ENCODE data around the gene ELFN1.

The ELFN1 gene

DNA sequence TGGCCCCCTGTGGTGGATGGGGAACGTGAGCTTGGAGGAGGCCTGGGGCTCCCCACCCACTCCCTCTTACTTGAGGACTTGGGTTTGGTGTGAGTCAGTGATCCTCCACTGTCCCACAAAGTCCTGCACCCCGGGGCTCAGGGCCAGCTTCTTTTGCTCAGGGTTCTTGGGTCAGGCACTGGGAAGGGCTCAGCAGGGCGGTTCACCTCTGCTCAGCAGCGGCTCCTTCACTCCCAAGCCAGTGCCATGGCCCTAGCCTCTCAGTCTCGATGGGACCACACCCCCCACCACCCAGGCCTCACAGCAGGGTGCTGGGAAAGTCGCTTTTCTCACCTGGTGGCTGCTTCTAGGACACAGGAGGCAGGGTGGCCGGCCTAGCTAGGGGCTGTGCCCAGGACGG, 59.1 kb downstream of the ELFN1 start:
- DNase-seq, result no peak

DNA sequence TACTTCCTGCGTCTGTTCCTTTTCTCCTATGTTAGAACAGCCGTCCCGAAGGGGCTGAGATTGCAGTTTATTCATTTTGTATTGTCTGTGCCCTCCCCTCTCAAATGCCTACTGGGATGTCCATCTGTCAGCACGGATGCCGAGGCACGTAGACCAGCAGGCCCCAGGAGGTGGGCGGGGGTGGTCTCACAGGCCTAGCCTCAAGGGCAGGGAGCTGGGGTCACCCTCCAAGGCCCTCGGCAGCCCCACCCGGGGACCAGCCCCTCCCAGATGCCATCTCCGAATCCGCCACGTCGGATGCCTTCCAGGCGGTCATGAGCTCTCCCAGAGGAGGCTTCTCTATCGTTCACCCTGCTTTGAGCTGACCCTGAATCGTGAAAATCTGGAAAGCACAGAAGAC, 59.7 kb downstream of the ELFN1 start:
- no peak for DNase-seq

- DNase-seq, result no peak
These were observed 62.0 kb downstream of the ELFN1 start for GRCh38 chr7:1732072-1732471.

GRCh38 chr7:1732645-1733044, 62.6 kb downstream of the ELFN1 start:
- no peak for DNase-seq

GRCh38 chr7:1733206-1733907, 63.3 kb downstream of the ELFN1 start:
- DNase-seq, result no peak

DNA sequence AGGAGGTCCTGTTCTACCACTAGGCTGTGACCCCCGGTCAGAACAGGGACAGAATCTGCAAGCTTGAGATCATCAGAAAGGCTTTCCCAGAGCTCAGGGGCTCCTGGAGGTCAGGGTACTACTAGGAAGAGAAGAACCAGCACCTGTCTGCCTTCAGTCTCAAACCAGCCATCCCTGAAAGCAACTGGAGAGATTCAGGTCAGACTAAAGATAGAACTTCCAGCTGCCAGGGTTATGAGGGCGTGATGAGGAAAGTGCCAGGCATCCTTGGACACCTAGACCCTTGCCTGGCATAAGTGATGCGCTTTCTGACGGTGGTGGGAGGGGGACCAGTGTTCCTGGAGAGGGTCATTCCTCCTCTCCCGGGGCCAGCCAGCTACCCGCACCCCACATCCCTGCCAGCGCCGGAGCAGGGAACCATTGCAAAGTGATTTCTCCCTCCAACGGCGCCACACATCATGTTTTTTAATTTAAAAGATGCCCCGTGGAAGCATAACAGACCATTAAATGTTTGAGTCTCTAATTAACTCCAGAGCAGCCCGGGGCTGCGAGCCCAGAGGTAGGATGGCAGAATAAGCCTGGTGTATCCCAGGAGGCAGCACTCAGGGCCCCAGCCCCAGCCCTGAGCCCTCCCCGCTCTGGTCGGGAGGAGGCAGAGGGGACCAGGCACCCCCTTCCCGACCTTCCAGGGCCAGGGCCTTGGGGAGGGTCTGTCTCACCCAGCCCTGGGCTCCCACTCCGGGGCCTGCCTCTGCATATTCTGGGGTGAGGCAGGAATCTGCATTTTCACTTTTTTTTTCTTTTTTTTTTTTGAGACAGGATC, 64.0 kb downstream of the ELFN1 start:
- no peak for DNase-seq

DNA sequence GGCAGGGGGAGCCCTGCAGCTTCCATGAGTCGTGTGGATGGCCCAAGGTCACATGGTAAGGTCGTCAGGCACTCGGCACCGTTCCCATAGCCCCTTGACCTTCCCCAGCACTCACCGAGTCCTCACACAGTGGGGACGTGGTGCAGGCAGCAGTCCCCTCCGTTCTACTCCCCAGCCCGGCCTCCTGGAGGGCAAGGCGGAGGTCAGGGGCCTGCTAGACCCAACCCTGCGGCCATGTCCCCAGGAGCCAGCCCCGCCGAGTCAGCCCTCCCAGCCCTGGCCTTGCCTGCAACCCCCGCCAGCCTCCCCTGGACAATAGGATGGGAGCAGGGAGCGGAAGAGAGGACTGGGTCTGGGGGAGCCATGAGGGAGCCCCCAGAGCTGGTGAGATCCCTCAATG, 65.2 kb downstream of the ELFN1 start:
- no peak for DNase-seq

DNA sequence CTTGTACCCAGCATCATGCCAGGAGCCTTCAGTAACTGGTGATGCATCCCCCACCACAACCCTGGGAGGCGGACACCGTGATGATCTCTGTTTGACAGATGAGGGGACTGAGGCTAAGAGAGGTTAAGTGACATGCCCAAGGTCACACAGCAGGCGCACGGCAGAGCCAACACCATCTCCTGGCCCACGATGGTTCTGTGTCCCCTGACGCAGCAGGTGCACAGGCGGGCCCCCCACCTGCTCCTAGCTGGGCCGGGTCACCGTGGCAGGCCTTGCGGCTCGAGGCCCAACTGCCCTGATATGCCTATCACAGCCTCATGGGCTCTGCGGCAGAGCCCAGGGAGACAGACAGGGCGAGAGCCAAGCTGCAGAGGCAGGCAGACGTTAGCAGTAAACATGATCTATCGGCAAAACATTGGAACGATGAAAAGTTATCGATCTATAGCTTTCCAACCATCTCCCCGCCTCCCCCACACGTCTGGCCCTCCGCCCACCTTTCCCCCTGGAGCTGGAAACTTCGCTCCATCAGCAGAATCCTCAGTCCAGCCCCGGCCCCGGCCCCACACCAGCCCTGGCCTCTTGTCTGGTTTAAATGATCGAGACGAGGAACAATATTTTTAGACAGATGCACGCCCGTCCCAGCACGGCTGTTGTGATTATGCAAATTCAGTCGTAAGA, 65.9 kb downstream of the ELFN1 start:
- DNase-seq, result no peak

- no peak for DNase-seq
These were observed 66.4 kb downstream of the ELFN1 start for GRCh38 chr7:1736484-1736817.

DNA sequence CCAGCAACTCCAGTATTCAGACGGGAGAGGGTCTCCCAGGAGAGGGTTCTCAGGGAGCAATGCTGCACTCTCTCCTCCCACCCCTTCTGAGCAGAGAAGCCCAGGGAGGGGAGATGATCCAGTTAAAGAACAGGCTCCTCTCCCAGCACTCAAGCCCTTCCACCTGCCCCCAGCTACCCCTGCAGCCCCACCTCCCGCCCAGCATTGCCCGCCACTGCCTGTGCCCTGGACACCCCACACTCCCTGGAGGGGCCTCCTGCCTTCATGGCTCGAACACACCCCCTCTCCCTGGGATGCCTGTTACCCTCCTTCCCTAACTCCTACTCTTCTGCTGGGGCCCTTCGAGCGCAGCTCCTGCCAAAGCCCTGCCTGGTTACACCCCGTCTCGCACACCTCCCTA, 66.8 kb downstream of the ELFN1 start:
- DNase-seq, result no peak

- DNase-seq, result no peak
These were observed 67.4 kb downstream of the ELFN1 start for GRCh38 chr7:1737523-1737922.

- DNase-seq, result no peak
These were observed 67.9 kb downstream of the ELFN1 start for GRCh38 chr7:1737956-1738355.

- DNase-seq, result no peak
These were observed 68.4 kb downstream of the ELFN1 start for GRCh38 chr7:1738511-1738910.

GRCh38 chr7:1738956-1739355, 68.9 kb downstream of the ELFN1 start:
- no peak for DNase-seq

GRCh38 chr7:1739593-1739992, 69.5 kb downstream of the ELFN1 start:
- no peak for DNase-seq

GRCh38 chr7:1740214-1740613, 70.1 kb downstream of the ELFN1 start:
- no peak for DNase-seq

- DNase-seq, result no peak
These were observed 71.2 kb downstream of the ELFN1 start for GRCh38 chr7:1741246-1741645.

DNA sequence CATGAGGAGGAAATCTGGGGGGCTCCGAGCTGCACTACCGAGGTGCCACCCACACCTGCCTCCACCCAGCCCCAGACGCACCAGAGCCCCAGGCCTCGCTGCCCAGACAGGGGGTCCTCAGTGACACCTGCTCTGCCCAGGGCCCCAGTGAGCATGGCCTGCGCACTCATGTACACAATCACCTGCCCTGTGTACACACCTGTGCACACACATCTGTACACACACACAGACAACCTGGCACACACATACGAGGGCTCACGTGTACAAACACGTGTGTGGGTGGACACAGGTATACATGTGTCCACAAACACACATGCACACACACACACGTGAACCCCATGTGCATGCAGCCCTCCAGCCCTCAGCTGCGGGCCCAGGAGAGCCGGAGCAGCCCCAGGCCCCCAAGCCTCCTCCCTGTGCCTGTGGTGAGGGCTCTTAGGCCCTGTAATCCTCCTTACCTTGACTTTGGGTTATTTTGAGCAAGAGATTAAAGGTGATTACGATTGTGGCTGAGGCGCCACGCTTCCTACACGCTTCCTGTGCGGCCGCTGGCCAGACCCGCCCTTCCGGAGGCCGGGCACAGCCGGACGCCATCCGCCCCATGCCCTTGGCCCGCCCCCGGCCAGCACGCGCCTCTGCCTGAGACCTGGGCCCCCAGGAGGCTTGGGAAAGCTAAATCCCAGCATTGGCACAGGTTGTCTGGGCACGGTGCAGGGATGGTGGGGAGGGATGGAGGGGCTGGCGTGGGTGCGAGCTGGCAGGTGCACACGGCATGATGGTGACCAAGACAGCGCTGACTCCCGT, 71.9 kb downstream of the ELFN1 start:
- DNase-seq, result no peak

- no peak for DNase-seq
These were observed 72.7 kb downstream of the ELFN1 start for GRCh38 chr7:1742555-1743303.

GRCh38 chr7:1743481-1744230, 73.6 kb downstream of the ELFN1 start:
- no peak for DNase-seq

DNA sequence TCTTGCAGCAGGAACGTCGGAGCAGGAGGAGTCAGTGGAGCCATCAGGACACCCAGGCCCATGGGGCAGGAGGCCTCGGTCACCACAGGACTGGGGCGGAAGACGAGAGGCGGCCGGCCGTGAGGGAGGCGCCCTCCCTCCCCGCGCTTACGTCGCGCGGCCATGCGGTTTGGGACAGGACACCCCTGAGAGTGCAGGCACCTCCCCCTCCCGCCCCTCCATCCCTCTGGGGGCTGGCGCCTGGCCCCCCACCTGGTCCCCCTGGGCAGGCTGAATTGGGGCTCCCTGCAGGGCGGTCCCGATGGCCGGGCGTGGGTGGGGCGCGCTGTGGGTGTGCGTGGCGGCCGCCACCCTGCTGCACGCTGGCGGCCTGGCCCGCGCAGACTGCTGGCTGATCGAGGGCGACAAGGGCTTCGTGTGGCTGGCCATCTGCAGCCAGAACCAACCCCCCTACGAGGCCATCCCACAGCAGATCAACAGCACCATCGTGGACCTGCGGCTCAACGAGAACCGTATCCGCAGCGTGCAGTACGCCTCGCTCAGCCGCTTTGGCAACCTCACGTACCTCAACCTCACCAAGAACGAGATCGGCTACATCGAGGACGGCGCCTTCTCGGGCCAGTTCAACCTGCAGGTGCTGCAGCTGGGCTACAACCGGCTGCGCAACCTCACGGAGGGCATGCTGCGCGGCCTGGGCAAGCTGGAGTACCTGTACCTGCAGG, 74.4 kb downstream of the ELFN1 start:
- DNase-seq, result no peak
